HG02981 (cell line): ENCODE results near the gene UBE2E3.
A peak's percentile ranks its signal among the peaks of the same experiment; 100 is the strongest.
"Not testable (repeated sequence)": the region's sequence is repeated elsewhere in the genome, so short reads cannot be mapped to it uniquely, and the experiment has no call there.

ENCODE experiments used
- ATAC-seq: cut with Tn5 transposase; IDR thresholded peaks from one replicate; pipeline ENCODE4 v1.9.1; 2021; ENCODE audit warnings: mild to moderate bottlenecking, moderate library complexity; ENCODE audit not compliant: unreplicated experiment

The UBE2E3 gene

DNA sequence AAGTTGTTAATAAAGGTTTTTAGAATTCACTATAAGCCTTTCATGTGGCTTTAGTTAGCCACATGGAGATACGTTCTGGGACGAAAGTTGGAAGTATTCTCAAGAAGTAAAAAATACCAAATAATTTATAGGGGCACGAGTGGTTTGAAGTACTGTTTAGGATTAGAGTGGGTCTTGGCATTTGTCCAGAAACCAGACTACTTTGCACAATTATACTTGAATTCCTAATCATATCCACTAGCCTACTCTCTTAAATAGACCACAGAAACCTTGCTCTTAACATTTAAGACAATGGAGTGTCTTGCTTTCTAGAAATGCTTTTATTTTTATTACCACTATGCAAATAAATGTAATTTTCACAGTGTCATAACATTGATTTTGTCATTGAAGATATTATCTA, 44.6 kb downstream of the UBE2E3 start:
- no peak for ATAC-seq

DNA sequence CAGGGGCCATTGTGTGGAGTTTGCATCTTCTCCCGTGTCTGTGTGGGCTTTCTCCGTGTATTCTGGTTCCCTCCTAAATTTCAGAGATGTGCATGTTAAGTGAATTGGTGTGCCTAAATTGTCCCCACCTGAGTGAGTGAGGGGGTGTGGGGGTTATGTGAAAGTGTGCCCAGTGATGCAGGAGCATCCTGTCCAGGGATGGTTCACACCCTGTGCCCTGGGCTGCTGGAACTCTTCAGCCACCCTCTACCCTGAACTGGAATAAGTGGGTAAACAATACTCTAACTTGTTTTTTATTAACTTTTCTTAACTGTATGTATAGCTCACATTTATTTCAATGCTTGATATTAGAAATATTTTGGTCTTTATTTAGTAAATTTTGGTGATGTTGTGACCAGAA, 56.0 kb downstream of the UBE2E3 start:
- peak; percentile 61 for ATAC-seq

GRCh38 chr2:181036848-181037603, 56.6 kb downstream of the UBE2E3 start:
- peak; percentile 68 for ATAC-seq

DNA sequence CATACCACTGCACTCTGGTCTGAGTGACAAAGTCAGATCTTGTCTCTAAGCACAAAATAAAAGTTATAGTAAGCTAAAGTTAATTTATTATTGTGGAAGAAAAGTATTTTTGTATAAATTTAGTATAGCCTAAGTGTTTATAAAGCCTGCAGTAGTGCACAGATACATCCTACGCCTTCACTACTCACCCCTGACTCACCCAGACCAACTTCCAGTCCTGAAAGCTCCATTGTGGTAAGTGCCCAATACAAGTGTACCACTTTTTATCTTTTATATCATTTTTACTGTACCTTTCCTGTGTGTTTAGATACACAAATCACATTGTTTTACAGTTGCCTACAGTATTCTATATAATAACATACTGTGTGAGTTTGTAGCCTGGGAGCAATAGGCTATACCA, 57.5 kb downstream of the UBE2E3 start:
- no peak for ATAC-seq

DNA sequence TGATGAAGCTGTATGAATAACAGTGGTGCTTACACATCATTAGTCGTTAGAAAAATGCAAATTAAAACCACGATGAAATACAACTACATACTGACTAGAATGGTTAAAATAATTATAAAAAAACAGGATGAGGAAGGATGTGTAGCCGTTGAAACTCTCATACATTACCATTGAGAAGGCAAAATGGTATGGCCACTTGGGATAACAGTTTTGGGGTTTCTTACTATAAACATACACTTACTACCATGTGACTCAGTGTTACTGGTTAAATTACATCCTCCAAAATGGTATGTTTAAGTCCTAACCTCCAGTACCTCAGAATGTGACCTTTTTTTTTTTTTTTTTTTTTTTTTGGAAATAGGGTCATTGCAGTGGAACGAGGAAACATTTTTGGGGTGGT, 58.4 kb downstream of the UBE2E3 start:
- ATAC-seq, result no peak

DNA sequence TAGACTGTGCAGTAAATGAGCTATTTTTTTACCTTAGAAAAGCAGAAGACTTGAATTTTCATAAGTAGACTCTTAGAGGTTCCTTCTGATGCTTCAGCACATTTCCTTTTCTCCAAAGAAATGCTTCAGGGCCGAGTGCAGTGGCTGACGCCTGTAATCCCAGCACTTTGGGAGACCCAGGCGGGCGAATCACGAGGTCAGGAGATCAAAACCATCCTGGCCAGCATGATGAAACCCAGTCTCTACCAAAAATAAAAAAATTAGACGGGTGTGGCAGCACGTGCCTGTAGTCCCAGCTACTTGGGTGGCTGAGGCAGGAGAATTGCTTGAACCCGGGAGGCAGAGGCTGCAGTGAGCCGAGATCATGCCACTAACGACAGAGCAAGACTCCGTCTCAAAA, 60.4 kb downstream of the UBE2E3 start:
- ATAC-seq, result not testable (repeated sequence)

- peak; percentile 45 for ATAC-seq
These were observed 61.3 kb downstream of the UBE2E3 start for GRCh38 chr2:181041661-181042060.

GRCh38 chr2:181042706-181043105, 62.3 kb downstream of the UBE2E3 start:
- ATAC-seq, result no peak

- peak; percentile 47 for ATAC-seq
These were observed 66.4 kb downstream of the UBE2E3 start for GRCh38 chr2:181046833-181047232.

- ATAC-seq, result no peak
These were observed 67.4 kb downstream of the UBE2E3 start for GRCh38 chr2:181047829-181048228.

DNA sequence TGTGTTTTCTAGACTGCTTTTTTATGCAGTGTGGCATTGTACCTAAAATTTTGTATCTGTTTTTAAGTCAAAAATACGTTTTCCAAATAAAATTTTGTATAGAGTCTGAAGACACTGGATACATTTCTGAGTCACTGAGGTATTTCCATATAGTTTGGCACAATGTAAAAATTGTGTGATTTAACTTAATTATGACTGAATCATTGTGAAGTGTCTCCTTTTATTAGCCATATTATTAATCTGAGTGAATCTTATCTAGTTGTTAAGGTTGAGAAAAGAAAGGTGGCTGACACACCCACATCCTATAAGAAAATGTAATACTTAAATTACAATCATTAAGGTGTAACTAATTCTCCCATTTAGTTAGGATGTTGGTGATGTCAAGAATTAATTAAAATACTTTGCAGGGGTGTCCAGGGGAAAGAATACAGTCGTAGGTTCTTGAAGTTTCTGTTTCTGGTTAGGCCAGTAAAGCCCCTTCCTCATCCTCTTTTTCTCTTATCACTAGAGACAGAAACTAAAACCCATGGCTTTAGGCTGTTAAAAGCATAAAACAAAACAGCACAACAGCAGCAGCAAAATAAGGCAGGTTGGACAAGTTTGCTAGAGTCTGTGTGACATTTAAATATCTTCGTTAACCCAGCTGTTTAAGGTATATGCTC, 71.6 kb downstream of the UBE2E3 start:
- ATAC-seq, result no peak

- no peak for ATAC-seq
These were observed 72.1 kb downstream of the UBE2E3 start for GRCh38 chr2:181052523-181052891.

DNA sequence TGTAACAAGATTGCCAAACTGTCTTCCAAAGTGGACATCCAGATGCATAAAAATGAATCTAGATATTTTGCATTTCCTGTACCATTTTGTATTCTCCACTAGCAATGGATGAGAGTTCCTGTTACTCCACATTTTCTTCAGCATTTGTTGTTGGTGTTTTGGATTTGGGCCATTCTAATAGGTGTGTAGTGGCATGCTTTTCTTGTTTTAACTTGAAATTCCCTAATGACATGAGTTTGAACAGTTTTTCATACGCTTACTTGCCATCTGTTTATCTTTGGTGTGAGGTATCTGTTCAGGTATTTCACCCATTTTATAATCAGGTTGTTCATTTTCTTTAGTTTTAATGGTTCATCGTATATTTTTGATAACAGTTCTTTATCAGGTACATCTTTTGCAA, 73.9 kb downstream of the UBE2E3 start:
- ATAC-seq, result no peak

GRCh38 chr2:181054843-181055242, 74.4 kb downstream of the UBE2E3 start:
- ATAC-seq, result no peak

DNA sequence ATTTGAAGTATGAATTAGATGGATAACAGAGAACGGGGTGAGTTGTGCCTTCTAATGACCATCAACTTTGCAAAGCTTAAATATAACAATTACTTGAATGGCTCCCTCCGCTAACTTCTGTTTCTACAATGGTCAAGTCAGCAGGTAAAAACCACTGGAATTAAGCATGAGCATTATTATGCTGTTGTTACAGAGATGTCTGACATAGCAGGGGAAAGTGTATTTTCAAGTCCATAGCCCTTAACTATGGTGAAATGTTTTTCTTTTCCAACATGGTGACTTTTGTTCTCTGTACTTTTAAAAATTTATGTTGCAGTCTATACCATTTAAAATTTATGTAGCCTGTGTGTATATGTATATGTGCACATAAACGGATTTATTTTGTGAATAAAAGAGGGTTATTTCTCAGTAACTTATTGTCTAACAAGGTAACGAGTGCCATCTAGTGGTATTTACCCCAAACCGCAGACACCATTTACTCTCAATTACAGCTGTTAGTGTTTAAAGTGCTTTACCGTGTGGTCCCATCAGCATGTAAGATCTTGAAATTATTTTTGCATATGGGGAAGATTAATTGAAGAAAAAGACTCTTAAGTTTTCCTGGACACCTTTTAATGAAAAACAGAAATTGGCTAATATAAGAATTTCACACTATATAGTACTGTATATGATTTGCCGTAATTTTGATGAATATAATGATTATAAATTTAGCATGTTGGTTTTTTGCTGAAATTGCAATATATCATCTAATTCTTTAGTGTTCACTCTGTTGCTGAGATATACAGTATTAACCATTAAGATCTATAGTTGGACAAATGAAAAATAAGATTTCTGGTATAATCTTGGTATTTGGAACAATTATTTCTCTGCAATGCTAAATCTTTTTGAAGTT, 78.2 kb downstream of the UBE2E3 start:
- peak; percentile 75 for ATAC-seq

DNA sequence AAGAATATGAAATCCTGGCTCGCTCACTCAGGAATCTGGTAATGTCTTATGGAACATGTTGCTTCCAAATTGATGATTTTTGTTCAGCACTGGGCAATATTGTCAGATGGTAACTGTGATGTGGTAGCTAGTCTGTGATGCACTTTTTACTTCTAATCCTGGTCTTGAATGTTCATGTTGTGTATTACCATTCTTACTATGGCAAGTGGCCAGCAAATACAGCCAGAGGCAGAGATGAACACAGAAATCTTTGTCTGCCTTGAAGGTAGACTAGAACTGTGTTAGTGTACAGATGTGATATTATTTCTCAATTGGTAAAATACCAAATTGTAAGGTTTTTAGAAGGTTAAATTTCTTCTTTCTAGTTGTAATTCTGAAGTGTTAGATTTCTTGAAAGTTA, 83.3 kb downstream of the UBE2E3 start:
- ATAC-seq, result no peak

DNA sequence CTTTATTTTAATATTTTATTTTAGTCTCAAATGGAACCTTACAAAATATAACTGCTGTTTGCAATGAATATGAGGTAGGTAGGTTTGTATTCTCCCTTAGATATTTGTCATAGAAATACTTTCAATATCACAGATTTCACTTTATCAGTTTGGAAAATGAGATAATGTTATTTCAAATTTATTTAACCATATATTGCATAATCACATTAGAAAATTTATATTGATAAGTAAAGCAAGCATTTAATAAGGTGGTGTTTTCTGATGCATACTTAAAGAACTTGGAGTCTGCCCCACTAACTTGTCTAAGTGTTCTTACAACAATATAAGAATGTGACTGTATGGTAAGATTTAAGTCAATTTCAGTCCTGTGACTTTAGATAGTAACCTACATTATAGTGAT, 85.1 kb downstream of the UBE2E3 start:
- no peak for ATAC-seq

GRCh38 chr2:181066333-181066732, 85.9 kb downstream of the UBE2E3 start:
- no peak for ATAC-seq

GRCh38 chr2:181070119-181070835, 89.9 kb downstream of the UBE2E3 start:
- no peak for ATAC-seq

- no peak for ATAC-seq
These were observed 90.4 kb downstream of the UBE2E3 start for GRCh38 chr2:181070836-181071200.
